Omental fat pad (tissue), 4 donors: ENCODE results near the gene SMIM24. TPM values are rescaled to one million over a fixed set of nuclear protein-coding genes. Genes with fewer than 3 reads are reported as not detected.

Experiments used
- ATAC-seq: fragments of 150-250 bp; one replicate; pipeline ENCODE4 v1.9.1; 2016; ENCODE audit warnings: mild to moderate bottlenecking, moderate library complexity; ENCODE audit not compliant: low FRiP score
- DNase-seq: peaks from one replicate; pipeline ENCODE4 v3.0.0-alpha.2; 2019; ENCODE audit warnings: low spot score
- total RNA-seq, 4 donors: library from RNA; depleted of rRNA; stranded (reverse); fragments of >200 nt; gene quantifications; one replicate each; pipeline ENCODE4 v1.1.0, GENCODE V29; 2016
- TF ChIP-seq, protein P1 (sequence below), 3 donors: fragments of 450-650 bp; IDR thresholded peaks; one replicate each; pipeline ENCODE4 v1.5.1; 2016 to 2017; ENCODE audit warnings: antibody characterized with exemption in 3 of 3, mild to moderate bottlenecking in 3 of 3, moderate library complexity in 2 of 3

Gene SMIM24
- total RNA-seq, 4 donors from 2014 or later = not detected

DNA sequence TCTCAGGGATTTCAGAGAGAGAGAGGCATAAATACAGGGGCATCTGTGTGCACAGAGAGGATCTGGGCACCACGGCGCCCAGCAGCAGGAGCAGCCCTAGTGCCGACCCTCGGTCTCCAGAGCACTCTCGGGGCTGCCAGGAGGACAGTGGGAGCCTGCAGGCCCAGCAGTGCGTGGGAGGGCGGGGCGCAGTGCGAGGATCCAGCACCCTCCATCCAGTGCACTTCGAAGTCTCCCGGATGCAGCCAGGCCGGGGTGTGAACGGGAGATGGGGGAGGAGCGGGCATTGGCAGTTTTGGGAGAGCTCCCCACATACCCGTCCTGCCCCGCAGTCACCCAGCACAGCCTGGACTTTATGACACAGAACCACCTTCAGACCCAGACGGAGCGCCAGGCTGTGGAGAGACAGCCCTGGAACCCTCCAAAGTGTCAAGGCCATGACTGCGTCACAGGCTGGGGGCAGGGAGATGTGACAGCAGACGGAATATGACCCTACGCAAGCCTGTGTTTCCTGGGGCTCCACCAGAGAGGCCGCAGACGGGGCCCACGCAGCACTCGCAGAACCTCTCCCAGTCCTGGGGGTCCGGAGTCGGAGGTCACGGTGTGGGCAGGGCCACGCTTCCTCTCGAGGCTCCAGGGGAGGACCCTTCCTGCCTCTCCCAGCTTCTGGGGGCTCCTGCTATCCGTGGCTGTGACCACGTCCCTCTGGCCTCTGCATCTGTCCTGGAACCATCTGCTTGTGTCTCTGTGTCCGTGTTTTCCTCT, 43.9 kb upstream of the SMIM24 start:
- no peak for ATAC-seq
- TF ChIP-seq, protein P1, sequence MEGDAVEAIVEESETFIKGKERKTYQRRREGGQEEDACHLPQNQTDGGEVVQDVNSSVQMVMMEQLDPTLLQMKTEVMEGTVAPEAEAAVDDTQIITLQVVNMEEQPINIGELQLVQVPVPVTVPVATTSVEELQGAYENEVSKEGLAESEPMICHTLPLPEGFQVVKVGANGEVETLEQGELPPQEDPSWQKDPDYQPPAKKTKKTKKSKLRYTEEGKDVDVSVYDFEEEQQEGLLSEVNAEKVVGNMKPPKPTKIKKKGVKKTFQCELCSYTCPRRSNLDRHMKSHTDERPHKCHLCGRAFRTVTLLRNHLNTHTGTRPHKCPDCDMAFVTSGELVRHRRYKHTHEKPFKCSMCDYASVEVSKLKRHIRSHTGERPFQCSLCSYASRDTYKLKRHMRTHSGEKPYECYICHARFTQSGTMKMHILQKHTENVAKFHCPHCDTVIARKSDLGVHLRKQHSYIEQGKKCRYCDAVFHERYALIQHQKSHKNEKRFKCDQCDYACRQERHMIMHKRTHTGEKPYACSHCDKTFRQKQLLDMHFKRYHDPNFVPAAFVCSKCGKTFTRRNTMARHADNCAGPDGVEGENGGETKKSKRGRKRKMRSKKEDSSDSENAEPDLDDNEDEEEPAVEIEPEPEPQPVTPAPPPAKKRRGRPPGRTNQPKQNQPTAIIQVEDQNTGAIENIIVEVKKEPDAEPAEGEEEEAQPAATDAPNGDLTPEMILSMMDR (IDR thresholded peaks at IDR 0.05) = no peak
- no peak for DNase-seq

DNA sequence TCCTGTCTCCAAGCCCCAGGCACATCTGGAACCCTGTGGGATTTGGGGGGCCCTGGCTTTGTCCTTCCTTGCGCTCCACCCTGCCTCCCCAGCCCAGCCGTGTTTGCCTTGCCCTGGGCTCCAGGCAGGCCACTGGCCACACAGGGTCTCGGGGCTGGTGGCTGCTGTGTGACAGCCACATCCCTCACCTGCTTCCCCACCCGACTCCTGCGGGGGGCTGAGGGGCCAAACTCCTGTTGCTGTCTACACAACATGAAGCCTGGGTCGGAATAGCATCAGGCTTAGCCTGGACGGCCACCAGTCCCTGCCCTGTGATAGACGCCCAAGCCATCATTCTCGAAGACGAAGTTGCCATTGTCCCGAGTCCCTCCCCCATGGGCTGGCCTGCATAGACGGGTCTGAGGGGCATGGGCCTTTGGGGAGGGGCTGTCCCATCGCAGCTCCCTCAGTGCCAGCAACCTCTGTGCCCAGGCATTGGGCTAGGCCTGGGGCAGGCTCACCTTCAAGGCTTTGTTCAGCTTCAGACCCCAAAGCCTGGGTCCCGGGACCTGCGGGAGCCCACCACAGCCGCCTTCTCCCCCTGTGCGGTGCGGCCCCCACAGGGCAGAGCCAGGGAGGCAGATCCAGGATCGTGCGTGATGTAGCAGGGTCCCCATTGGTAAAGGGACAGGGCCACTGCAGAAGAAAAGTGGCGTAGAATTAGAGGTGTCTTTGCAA, 43.2 kb upstream of the SMIM24 start:
- DNase-seq (no peak), ATAC-seq (no peak)
- TF ChIP-seq, protein P1 (IDR thresholded peaks at IDR 0.05) = no peak

DNA sequence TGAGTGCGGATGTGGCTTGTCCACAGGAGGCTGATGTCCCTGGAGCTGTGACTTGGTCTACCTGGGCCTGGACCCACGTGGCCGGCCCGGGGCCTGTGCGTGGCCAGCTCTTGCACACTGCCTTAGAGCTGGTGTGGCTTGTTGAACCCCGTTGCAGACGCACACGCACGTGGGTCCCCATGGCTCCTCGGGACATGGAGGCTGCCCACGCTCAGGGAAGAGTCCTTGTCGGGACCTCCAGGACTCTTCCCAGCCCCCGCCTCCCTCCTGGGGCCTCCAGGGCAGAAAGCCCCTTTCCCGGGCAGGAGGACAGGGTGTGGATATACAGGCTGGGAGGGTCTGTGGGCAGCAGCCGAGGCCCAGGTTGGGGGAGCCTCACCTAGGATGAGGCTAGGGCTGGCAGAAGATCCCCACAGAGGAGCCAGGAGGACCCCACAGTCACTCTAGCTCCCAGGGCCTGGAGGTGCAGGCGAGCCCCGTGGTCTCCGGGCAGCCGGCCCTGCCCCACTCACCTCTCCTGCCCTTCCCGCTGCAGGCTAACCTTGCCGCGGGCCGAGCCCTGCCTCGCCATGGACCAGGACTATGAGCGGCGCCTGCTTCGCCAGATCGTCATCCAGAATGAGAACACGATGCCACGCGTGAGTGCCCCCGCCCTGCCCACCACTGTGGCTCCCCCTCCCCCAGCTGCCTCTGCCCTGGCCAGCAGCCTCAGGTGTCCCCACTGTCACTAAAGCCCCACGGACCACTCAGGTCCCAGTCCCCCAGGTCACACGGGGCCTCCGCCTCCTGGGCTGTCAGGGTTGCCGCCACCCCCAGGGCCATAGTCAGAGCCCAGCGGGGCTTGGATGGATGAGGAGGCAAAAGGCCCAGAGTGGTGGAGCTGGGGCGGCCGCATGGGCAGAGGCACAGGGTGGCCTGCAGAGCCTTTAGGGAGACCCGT, 42.4 kb upstream of the SMIM24 start:
- ATAC-seq = no peak
- TF ChIP-seq, protein P1 (IDR thresholded peaks at IDR 0.05) = no peak
- DNase-seq = no peak

DNA sequence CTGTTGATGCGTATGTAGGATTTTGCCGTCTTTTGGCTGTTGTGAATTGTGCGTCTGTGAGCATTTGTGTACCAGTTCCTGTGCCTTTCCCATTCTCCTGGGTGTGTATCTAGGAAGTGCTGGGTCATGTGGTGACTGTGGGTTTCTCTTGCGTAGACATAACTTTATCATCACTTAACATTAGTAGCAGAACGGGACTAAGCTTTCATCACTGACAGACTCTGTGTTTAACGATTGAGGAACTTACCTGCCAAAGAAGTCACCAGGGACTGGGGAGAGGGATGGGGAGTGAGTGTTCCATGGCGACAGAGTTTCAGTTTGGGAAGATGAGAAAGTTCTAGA, 40.8 kb upstream of the SMIM24 start:
- DNase-seq (no peak), ATAC-seq (no peak)
- TF ChIP-seq, protein P1 (IDR thresholded peaks at IDR 0.05) = no peak

DNA sequence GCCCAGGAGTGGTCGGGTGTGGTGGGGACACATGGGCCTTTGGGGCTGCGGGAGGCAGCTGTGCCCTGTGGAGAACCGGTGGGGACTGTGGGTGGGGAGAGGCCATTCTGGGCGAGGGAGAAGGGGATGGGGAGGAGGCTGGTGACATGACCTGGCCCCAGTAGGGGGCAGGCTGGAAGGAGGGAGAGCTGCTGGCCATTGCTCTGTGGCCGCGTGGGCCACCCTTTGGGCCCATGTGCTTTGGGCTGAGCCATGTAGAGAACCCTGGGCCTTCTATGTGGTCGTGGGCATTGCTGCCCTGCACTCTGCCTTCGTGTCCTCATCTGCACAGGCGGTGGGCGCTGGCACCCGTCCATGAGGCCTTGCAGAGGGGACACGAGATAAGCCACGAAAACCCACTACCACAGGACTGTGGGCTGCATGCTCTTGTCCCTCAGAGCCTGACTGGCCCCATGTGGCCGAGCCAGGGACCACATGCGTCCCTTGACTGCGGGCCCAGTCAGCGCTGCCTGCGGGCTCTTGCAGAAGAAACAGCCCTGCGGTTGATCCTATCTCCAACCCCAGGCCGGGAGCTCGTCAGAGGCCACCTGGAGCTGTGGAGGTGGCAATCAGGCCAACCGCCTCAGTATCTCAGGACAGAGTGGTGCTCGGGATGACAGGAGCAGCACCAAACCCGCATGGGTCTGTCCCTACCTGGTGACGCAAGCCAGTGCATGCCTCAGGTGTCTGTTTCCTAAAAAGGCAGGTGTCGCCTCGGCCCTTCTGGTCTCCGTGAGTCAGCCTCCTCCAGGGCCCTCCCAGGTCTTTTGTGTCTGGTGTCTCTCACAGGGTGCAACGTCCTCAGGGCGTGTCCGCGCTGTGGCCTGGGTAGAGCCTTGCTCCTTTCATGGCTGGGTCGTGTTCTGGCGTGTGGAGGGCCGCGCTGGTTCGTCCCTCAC, 40.1 kb upstream of the SMIM24 start:
- ATAC-seq (no peak), DNase-seq (no peak)
- TF ChIP-seq, protein P1 (IDR thresholded peaks at IDR 0.05) = no peak

DNA sequence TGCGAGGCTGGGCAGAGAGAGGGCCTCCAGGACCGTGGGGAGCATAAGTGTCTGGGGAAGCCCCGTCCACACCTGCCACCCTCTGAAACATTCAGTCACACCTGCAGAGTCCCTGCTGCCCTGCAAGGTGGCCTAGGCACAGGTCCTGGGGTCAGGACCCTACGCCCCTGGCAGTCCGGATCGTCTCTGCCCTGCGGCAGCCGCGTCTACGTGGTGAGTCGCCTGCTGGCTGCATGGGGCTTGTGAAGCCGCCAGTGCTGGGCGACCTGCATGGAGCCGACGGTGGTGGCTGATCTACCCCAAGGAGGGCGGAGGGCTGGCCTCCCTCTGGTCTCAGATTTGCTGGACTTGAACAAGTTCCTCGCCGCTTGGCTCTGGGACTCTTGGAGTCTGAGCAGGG, 38.8 kb upstream of the SMIM24 start:
- no peak for DNase-seq
- ATAC-seq = no peak
- TF ChIP-seq, protein P1 (IDR thresholded peaks at IDR 0.05) = no peak
